GM20431 (cell line): ENCODE data around the gene ATP13A2.
"Not testable (repeated sequence)": the region's sequence is repeated elsewhere in the genome, so short reads cannot be mapped to it uniquely, and the experiment has no call there.

Source experiments
- in situ Hi-C: fragments of 300-500 bp; cut with MseI, MboI; formaldehyde crosslinking; loops from one replicate; pipeline ENCODE4 v1.15.0; 2020; ENCODE audit warnings: low sequenced_read_pairs; ENCODE audit not compliant: unreplicated experiment

Gene ATP13A2

DNA sequence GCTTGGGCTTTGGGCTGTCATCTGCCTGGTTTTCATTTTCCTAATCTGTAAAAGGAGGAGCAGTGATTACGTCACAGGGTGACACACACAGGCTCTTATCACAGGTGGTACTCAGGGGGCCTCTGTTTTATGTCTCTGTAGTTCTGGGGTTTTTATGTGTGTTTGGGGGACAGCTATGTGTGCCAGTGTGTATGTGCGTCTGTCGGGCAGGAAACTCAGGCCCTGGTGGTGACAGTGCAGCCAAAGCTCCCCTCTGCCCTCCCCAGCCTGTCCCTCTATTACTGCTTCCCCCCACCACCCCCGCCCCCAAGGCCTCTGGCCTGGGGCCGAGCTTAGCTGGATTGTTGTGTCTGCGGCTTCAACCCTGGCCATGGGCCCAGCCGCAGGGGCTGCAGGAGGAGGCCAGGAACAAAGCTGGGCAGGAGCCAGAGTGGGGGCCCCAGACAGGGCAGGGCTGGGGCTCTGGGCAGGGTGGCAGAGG is 44.6 kb downstream of the ATP13A2 start:
- in situ Hi-C loops: no loop called here

DNA sequence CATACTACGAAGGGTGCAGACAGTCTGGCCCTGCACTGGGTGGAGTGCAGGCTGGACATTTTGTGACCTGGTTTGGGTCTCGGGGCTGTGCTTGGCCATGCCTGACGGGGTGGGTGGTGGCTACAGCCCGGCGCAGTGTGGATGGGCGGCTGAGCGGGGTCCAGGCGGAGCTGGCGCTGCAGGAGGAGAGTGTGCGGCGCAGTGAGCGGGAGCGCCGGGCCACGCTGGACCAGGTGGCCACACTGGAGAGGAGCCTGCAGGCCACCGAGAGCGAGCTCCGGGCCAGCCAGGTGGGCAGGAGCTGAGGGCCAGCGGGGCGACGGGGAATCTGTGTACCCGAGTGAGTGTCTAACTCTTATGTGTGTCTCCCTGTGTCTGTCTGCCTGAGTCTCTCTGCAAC is 45.4 kb downstream of the ATP13A2 start:
- in situ Hi-C loops: no loop called here

DNA sequence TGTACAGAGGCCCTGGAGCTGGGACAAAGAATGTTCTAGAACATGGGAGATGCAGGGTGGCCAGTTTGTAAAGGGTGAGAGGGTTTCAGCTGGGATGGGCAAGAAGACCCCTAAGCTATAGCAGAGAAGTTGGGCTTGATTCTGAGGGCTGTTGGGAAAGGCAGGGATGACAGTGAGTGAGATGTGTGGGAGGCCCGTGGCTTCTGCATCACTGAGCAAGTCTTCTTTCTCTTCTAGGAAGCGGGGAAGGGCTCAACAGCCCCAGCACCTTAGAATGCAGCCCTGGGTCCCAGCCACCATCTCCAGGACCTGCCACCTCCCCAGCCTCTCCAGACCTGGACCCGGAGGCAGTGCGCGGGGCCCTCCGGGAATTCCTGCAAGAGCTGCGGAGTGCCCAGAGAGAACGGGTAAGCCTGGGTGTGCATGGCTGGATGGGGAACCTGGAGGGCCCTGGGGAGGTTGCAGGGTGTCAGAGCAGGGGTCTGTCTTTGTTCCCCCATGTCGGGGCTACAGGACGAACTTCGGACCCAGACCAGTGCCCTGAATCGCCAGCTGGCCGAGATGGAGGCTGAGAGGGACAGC is 46.2 kb downstream of the ATP13A2 start:
- in situ Hi-C loops: no loop called here

DNA sequence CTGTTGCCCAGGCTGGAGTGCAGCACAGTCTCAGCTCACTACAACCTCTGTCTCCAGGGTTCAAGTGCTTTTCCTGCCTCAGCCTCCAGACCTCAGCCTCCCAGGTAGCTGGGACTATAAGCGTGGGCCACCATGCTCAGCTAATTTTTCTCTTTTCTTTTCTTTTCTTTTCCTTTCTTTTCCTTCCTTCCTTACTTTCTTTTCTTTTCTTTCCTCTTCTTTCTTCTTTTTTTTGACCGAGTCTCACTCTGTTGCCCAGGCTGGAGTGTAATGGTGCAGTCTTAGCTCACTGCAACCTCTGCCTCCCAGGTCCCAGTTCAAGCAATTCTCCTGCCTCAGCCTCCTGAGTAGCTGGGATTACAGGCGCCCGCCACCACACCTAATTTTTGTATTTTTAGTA is 47.6 kb downstream of the ATP13A2 start:
- in situ Hi-C loops: not testable (repeated sequence)

DNA sequence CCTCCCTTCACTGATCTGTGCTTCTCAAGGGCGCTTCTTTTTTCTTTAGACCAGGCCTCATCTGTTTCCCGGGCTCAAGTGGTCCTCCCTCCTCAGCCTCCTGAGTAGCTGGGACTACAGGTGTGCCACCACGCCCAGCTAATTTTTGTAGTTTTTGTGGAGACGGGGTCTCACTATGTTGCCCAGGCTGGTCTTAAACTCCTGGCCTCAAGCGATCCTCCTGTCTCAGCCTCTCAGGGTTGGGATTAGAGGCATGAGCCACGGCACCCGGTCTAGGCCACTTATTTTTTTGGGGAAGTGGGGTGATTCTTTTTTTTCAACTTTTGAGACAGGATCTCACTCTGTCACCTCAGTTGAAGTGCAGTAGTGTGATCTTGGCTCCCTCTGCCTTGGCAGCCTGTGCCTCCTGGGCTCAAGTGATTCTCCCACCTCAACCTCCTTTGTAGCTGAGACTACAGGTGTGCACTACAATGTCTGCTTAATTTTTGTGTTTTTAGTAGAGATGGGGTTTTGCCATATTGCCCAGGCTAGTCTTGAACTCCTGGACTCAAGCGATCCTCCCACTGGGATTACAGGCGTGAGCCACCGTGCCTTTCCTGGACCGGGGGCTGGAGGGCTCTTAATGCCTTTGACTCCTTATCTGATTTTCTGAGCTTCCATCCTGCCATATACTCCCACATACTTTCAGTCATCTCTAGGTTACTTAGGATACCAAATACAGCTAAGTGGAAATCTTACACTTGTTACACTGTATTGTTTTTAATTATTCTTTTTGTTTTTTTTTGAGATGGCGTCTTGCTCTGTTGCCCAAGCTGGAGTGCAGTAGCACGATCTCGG is 50.2 kb downstream of the ATP13A2 start:
- in situ Hi-C loops: no loop called here

DNA sequence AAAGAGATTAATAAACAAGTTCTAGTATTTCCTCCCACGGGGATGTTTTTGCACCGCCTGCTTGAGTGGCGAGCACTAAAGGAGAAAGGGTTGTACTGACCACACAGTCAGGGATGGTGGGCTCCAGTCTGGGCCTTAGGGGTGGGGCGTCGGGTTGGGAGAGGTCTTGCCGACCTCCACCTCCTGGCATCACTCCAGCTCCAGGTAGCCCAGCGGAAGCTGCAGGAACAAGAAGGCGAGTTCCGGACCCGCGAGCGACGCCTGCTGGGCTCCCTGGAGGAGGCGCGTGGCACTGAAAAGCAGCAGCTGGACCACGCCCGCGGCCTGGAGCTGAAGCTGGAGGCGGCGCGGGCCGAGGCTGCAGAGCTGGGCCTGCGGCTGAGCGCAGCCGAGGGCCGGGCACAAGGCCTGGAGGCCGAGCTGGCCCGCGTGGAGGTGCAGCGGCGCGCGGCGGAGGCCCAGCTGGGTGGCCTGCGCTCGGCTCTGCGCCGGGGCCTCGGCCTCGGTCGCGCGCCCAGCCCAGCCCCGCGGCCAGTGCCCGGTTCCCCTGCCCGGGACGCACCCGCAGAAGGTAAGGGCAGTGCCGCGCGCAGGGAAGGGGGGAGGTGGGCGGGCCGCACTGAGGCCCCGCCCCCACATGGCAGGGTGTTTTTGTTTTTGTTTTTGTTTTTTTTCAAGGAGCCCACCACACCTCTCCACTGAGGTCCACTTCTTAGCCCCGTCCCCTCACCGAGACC is 51.0 kb downstream of the ATP13A2 start:
- in situ Hi-C loops: no loop called here

DNA sequence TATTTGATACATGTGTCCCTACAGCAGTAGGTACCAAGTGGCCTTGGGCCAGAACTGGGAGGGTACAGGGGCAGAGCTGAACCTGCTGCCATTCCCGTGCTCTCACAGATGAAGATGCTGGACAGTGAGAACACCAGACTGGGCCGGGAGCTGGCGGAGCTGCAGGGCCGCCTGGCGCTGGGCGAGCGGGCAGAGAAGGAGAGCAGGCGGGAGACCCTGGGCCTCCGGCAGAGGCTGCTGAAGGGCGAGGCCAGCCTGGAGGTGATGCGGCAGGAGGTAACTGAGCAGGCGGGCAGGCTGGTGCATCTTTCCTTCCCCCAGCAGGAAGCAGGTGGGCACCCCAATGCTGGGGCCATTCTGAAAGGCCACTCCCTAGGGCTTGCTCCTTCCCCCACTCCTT is 53.3 kb downstream of the ATP13A2 start:
- in situ Hi-C loops: loop anchor here (10.0 kb wide), 1 partner anchor 66 kb away; no protein-coding TSS in a partner anchor

DNA sequence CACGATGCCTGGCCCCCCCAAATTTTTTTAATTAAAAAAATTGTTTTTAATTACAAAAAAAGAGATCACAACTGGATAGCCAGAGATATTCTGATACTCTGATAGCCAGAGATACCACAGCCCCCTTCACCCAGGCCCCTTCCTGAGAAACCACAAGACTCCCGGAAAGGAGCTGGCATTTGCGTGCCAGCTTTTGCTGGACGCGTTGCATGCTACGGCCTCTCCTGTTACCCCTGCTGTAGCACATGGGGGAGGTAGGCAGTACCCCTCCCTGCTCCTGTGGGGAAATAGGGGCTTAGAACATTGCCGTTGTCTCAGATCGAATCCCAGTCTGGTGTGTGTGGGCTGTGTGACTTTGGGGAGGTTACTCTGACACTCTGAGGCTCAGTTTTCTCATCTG is 54.0 kb downstream of the ATP13A2 start:
- in situ Hi-C loops: loop anchor here (10.0 kb wide), 1 partner anchor 67 kb away; no protein-coding TSS in a partner anchor

DNA sequence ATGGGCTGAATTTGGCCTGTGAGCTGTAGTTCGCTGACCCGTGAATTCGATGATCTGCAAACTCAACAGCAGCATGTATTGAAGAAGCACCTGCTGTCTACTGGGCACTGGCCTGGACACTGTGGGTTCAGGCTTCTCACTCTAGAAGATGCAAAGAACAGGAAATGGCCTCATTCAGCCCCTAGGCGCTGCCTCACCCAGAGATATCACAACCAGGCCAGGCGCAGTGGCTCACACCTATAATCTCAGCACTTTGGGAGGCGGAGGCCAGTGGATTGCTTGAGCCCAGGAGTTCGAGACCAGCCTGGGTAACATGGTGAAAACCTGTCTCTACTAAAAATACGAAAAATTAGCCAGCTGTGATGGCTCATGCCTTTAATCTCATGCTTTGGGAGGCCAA is 55.0 kb downstream of the ATP13A2 start:
- in situ Hi-C loops: loop anchor here (10.0 kb wide), 1 partner anchor 68 kb away; no protein-coding TSS in a partner anchor

DNA sequence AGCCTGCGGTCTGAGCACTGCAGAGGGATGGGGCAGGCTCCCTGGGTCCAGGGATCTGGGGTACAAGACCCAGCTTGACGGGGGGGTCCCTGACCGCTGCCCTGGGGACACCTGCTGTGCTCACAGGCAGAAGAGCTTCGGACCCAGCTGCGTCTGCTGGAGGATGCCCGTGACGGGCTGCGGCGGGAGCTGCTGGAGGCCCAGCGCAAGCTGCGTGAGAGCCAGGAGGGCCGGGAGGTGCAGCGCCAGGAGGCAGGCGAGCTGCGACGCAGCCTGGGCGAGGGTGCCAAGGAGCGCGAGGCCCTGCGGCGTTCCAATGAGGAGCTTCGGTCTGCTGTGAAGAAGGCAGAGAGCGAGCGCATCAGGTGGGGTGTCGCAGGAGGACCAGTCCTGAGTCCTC is 56.5 kb downstream of the ATP13A2 start:
- in situ Hi-C loops: loop anchor here (10.0 kb wide), 1 partner anchor 70 kb away; no protein-coding TSS in a partner anchor

DNA sequence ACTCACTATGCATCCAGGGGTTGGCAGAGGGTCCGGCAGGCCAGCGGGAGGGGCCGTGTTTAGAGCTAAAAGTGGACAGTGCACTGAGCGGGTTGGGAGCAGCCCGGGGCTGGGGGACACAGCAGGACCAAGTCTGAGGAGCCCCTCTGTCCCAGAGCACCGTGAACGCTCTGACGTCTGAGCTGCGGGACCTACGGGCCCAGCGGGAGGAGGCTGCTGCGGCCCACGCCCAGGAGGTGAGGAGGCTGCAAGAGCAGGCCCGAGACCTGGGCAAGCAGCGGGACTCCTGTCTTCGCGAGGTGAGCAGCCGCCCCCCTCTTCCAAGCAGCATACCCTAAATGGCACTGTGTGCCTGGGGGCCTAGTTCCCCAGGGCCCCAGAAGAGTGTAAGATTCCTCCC is 57.1 kb downstream of the ATP13A2 start:
- in situ Hi-C loops: loop anchor here (10.0 kb wide), 1 partner anchor 70 kb away; no protein-coding TSS in a partner anchor

DNA sequence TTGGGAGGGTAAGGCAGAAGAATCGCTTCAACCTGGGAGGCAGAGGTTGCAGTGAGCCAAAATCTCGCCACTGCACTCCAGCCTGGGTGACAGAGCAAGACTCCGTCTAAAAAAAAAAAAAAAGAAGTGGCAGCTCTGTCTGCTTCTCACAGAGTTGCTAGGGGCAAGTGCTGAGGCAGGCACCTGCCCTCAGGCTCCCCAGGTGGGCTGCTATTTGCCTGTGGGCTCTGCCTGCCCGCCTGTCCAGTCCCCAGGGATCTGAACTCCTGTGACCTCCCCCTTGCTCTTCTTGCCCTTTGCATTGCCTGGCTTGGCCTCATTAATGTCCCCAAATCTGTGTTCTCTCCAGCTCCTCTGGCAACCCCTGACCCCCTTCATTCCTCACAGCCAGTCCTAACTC is 59.4 kb downstream of the ATP13A2 start:
- in situ Hi-C loops: loop anchor here (10.0 kb wide), 1 partner anchor 72 kb away; no protein-coding TSS in a partner anchor

DNA sequence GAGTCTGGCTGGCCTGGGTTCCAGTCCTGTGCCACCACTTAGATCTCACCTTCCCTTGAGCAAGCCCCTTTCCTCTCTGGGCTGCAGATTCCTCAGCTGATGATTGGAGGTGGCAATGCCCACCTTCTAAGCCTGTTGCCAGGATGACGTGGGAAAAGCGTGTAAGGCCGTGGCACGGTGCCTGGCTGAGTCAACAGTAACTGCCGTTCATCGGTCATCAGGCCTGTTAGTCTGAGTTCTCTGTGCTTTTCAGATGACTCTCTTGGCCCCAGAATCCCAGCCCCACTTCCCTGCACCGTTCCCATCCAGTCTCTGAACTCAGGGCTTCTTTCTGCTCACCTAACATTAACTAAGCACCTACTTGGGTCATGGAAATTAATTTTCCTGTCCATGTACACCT is 62.7 kb downstream of the ATP13A2 start:
- in situ Hi-C loops: not testable (repeated sequence)

DNA sequence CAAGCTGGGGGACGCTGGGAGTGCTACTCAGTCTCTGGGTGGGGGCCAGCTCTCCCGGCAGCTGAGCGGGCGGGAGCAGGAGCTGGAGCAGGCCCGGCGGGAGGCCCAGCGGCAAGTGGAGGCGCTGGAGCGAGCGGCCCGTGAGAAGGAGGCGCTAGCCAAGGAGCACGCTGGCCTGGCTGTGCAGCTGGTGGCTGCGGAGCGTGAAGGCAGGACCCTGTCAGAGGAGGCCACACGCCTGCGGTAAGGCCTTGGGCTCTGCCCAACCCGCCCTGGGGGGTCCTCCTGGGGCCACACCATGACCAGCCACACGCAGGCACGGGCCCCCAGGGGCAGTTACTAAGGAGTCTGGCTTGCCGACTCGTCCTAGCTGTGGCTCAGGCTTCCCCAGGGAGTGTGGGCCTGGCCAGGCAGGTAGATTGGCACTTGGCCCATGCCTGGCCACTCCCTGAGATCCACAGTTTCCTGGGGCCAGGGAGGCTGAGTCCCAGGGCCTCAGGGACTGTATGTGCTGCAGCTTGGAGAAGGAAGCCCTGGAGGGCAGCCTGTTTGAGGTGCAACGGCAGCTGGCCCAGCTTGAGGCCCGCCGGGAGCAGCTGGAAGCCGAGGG is 63.3 kb downstream of the ATP13A2 start:
- in situ Hi-C loops: not testable (repeated sequence)

DNA sequence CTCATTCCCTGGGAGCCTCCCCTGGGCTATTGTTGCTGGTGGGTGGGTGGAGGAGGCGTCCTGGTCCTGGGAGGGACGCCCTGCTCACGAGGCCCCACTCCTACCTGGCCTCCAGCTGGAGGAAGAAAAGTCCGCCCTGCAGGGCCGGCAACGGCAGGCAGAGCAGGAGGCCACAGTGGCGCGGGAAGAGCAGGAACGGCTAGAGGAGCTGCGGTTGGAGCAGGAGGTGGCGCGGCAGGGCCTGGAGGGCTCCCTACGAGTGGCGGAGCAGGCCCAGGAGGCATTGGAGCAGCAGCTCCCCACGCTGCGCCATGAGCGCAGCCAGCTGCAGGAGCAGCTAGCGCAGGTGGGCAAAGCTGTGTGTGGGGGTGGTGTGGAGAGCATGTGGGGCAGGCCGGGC is 65.1 kb downstream of the ATP13A2 start:
- in situ Hi-C loops: no loop called here

DNA sequence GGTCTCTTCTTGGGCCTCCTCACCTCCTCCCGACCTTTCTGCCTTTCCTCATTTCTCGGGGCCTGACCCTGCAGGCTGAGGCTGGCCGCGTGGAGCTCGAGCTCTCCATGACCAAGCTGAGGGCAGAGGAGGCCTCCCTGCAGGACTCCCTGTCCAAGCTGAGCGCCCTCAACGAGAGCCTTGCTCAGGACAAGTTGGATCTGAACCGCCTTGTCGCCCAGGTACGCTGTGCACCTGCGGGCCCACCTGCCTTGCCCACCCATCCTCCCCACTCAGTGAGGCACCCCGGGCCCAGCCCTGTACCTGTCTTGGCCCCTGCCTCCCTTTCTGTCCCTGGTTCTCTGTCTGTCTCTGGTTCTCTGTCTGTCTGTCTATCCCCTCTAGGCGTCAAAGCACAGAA is 65.5 kb downstream of the ATP13A2 start:
- in situ Hi-C loops: not testable (repeated sequence)

DNA sequence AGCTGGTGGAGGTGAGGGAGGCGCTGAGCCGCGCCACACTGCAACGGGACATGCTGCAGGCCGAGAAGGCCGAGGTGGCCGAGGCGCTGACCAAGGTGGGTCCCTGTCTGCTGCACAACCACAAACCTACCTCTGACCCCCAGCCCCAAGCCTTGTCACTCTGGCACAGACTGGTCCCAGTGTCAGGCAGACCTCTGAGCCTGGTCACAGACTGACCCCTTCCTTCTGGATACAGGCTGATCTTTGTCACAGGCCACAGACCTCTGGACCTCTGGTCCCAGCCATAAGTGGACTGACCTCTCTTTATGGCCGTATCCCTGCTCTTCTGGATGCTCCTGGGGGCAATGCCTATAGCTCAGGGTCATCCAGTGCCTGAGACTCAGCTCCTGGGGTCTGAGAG is 66.2 kb downstream of the ATP13A2 start:
- in situ Hi-C loops: not testable (repeated sequence)

DNA sequence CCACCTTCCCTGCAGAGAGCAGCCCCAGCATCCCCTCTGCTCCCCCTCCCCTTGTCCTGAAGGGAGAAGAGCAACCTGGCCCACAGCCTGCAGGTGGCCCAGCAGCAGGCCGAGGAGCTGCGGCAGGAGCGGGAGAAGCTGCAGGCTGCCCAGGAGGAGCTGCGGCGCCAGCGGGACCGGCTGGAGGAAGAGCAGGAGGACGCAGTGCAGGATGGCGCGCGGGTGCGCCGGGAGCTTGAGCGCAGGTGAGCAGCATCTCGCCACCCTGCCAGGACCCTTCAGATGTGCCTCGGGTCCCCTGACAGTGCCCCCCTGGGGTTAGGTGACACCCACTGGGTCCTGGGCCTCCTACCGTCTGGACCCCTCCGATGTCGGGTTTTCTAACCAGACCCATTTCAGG is 67.7 kb downstream of the ATP13A2 start:
- in situ Hi-C loops: no loop called here

DNA sequence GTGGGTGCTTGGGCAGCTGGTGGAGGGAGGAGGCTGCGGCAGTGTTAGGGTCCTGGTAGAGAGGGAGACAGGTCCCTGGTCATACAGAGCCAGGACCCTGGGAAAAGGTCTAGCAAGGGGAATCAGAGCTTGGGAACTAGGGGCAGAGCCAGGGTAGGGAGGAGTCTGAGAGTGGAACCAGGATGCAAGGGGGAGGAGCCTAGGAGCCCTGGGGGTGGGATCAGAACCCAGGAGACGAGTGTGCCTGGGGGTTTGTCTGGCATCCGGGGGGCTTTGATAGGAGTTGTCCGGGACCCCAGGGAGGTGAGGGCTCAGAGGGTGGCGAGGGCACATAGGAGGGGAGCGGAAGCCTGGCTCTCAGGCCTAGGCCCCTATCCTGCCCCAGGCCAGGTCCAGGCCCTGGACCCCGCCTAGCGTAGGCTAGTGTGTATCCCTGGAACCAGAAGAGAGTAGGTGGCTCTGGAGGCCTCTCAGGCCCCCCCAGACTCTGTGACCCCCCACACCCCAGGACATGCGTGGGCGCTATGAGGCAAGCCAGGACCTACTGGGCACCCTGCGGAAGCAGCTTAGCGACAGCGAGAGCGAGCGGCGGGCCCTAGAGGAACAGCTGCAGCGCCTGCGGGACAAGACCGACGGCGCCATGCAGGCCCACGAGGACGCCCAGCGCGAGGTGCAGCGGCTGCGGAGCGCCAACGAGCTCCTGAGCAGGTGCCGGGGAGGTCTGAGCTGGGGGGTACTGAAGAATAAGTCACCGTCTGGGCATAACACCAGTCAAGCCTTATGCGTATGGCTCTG is 72.1 kb downstream of the ATP13A2 start:
- in situ Hi-C loops: not testable (repeated sequence)
